Parathyroid adenoma (tissue), 2 donors: ENCODE results near the gene PANK1.

Experiments
- H2AFZ ChIP-seq: fragments of 300-600 bp; sonication (generic); one replicate; pipeline ENCODE4 v1.7.0; 2017; ENCODE audit warnings: antibody characterized with exemption, mild to moderate bottlenecking
- H3K27ac ChIP-seq: fragments of 300-600 bp; sonication (generic); one replicate; pipeline ENCODE4 v1.7.0; 2017
- H3K27me3 ChIP-seq: fragments of 300-600 bp; sonication (generic); one replicate; pipeline ENCODE4 v1.7.0; 2017; ENCODE audit warnings: low read length; ENCODE audit not compliant: control insufficient read depth, insufficient read depth
- H3K36me3 ChIP-seq: fragments of 300-600 bp; sonication (generic); one replicate; pipeline ENCODE4 v1.7.0; 2017; ENCODE audit warnings: low read length; ENCODE audit not compliant: control insufficient read depth, insufficient read depth
- H3K4me1 ChIP-seq: fragments of 300-600 bp; sonication (generic); one replicate; pipeline ENCODE4 v1.7.0; 2017; ENCODE audit warnings: control low read depth
- H3K4me2 ChIP-seq: fragments of 300-600 bp; sonication (generic); one replicate; pipeline ENCODE4 v1.7.0; 2017; ENCODE audit warnings: low read length
- H3K4me3 ChIP-seq: fragments of 300-600 bp; sonication (generic); one replicate; pipeline ENCODE4 v1.7.0; 2017; ENCODE audit warnings: low read depth, low read length
- H3K79me2 ChIP-seq: fragments of 300-600 bp; sonication (generic); one replicate; pipeline ENCODE4 v1.7.0; 2017; ENCODE audit warnings: control low read depth
- H3K9ac ChIP-seq: fragments of 300-600 bp; sonication (generic); one replicate; pipeline ENCODE4 v1.7.0; 2017; ENCODE audit warnings: mild to moderate bottlenecking
- H3K9me3 ChIP-seq: fragments of 300-600 bp; sonication (generic); one replicate; pipeline ENCODE4 v1.7.0; 2017; ENCODE audit warnings: low read length; ENCODE audit not compliant: control insufficient read depth
- TF ChIP-seq, protein P1 (sequence below): fragments of 300-600 bp; sonication (generic); IDR thresholded peaks from one replicate; pipeline ENCODE4 v1.7.0; 2017; ENCODE audit warnings: antibody characterized with exemption, mild to moderate bottlenecking
- donor health status: primary hyperparathyroidism.

PANK1 gene

DNA sequence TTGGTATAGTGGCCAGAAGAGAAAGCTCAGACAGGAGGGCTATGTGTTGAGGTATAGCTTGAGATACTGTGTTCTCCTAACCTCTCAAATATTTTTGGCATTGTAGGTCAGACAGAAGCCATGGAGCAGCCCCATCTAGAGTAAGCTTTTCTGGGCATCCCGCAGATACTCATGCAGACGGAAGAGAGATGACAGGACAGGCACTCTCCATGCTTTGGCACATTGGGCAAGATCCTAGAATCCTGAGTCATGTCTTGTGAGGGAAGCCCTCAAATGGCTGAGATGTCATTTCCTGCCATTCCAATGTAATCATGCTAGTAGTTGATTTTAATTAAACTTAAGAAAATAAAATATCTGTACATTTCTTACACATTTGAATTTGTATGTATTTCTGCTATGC lies 39.6 kb upstream of the PANK1 start:
- Histone ChIP-seq H3K9me3 (no peaks in the 10 kb centered on the region), H3K4me2 (no peak overlapping the region), H3K4me3 (no peak overlapping the region), H3K36me3 (no peaks in the 10 kb centered on the region), H2AFZ (no peak overlapping the region), H3K27ac (no peak overlapping the region), H3K79me2 (no peaks in the 10 kb centered on the region), H3K4me1 (no peaks in the 10 kb centered on the region), H3K9ac (no peak overlapping the region), H3K27me3 (no peaks in the 10 kb centered on the region)
- TF ChIP-seq, protein P1, sequence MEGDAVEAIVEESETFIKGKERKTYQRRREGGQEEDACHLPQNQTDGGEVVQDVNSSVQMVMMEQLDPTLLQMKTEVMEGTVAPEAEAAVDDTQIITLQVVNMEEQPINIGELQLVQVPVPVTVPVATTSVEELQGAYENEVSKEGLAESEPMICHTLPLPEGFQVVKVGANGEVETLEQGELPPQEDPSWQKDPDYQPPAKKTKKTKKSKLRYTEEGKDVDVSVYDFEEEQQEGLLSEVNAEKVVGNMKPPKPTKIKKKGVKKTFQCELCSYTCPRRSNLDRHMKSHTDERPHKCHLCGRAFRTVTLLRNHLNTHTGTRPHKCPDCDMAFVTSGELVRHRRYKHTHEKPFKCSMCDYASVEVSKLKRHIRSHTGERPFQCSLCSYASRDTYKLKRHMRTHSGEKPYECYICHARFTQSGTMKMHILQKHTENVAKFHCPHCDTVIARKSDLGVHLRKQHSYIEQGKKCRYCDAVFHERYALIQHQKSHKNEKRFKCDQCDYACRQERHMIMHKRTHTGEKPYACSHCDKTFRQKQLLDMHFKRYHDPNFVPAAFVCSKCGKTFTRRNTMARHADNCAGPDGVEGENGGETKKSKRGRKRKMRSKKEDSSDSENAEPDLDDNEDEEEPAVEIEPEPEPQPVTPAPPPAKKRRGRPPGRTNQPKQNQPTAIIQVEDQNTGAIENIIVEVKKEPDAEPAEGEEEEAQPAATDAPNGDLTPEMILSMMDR = no peak

DNA sequence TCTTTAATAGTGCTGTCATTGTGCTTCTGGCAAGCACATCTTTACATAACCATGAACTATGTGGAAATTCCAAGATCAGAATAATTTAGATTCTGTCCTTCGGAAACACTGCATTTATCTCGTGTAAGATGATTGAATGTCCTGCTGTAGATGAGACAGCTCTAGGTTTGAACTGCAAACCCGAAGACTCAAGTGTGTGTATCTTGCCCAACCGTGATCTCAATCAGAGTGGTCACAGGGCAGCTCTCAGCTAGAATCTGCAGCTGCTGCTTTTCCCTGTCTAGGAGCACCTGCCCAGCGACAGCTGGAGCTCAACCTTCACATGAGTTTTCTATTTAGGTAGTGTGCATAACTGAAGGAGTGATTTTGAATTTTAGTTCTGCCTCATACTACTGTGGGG lies 38.8 kb upstream of the PANK1 start:
- Histone ChIP-seq H2AFZ (no peak overlapping the region), H3K27me3 (no peaks in the 10 kb centered on the region), H3K79me2 (no peaks in the 10 kb centered on the region), H3K4me2 (no peak overlapping the region), H3K9me3 (no peaks in the 10 kb centered on the region), H3K36me3 (no peaks in the 10 kb centered on the region), H3K9ac (no peak overlapping the region), H3K4me1 (no peaks in the 10 kb centered on the region), H3K27ac (no peak overlapping the region), H3K4me3 (no peak overlapping the region)
- TF ChIP-seq, protein P1 = no peak

DNA sequence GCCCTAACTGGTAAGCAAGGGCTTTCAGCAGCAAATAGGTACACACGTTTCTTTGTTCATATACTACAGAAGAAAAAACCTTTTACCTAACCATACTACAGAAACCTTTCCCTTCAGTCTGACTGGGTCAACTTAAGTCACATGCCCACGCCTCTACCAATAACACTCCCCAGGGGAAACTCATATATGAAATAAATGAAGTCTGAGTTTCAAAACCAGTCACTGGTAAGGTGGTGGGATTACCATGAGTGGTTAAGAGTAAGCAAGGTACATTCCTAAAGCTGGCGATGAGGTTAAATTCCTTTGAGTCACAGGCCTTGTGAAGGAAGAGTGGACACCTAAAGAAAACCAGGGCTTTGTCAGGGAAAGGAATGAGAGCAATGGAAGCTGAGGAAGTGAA lies 34.9 kb upstream of the PANK1 start:
- Histone ChIP-seq H3K4me3 (no peak overlapping the region), H2AFZ (no peak overlapping the region), H3K36me3 (no peaks in the 10 kb centered on the region), H3K27me3 (no peaks in the 10 kb centered on the region), H3K79me2 (no peaks in the 10 kb centered on the region), H3K27ac (no peak overlapping the region), H3K4me2 (no peak overlapping the region), H3K9me3 (no peaks in the 10 kb centered on the region), H3K4me1 (no peaks in the 10 kb centered on the region), H3K9ac (no peak overlapping the region)
- TF ChIP-seq, protein P1 = no peak

DNA sequence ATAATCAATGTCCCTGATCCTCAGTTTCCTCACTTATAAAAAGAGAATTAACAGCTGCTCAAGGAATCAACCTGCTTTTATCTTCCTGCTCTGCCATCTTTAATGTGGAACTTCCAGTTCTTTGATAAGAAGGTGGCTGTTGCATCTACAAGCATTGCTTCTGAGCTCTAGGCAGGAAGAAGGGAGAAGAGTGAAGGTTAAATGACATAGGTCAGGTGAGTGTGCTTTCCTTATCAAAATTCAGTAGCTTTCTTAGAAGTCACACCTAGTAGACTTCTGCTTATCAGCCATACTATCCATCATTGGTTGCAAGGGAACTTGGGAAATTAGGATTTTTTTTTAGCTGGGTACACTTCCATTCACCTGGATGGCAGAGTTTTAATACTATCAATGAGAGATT lies 32.3 kb upstream of the PANK1 start:
- H3K9me3 ChIP-seq = no peaks in the 10 kb centered on the region
- TF ChIP-seq, protein P1 = no peak
- no peaks in the 10 kb centered on the region for H3K36me3 ChIP-seq
- H3K27me3 ChIP-seq = no peaks in the 10 kb centered on the region
- no peaks in the 10 kb centered on the region for H3K4me1 ChIP-seq
- no peaks in the 10 kb centered on the region for H3K79me2 ChIP-seq
- no peak overlapping the region for H3K4me3 ChIP-seq
- no peak overlapping the region for H3K9ac ChIP-seq
- no peak overlapping the region for H3K27ac ChIP-seq
- H3K4me2 ChIP-seq = no peak overlapping the region
- H2AFZ ChIP-seq = no peak overlapping the region

DNA sequence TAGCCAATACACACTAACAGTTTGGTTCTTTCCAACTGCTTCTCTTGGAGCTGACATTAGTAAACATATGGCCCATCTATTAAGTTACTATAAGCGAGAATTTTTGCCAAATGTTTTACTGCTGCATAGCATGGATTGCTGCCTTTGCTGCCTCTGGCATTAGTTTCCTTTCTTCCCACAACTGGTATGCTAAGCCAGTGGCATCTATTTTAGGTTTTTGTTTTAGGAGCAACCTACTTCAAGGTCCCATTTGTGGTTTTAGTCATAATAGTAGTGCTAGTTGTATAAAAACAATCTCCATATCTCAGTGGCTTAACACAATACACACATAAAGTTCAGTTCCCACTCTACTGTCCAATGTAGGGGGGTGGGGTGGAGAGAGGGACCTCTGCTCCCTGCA lies 25.9 kb upstream of the PANK1 start:
- Histone ChIP-seq H3K4me3 (no peak overlapping the region), H3K4me2 (no peak overlapping the region), H3K27ac (no peak overlapping the region), H3K36me3 (no peaks in the 10 kb centered on the region), H3K9ac (no peak overlapping the region), H3K79me2 (no peaks in the 10 kb centered on the region), H3K27me3 (no peaks in the 10 kb centered on the region), H2AFZ (no peak overlapping the region), H3K9me3 (no peaks in the 10 kb centered on the region), H3K4me1 (no peaks in the 10 kb centered on the region)
- TF ChIP-seq, protein P1 = no peak
